SK-N-SH (cell line): ENCODE measurements around the gene IMPDH2. TPM values are rescaled to one million over a fixed set of nuclear protein-coding genes. Genes with fewer than 3 reads are reported as not detected.

Experiments
- CTCF ChIA-PET: fragments of 300-600, 350-600 bp; formaldehyde crosslinking; extraction: SDS; loops from one replicate; lab custom pipeline; 2021; lab: Yijun Ruan, JAX
- POLR2A ChIA-PET: fragments of 350-600 bp; sonication (Branson Sonifier 250); formaldehyde crosslinking; extraction: SDS; loops from one replicate; lab custom pipeline; 2020; ENCODE audit warnings: antibody characterized with exemption, inconsistent platforms; lab: Yijun Ruan, JAX
- DNase-seq: peaks from one replicate; pipeline ENCODE4 v3.0.0; 2012
- H2AFZ ChIP-seq: fragments of 200-600 bp; sonication (generic); 2 replicates; pipeline ENCODE4 v1.8.1; 2016; ENCODE audit warnings: antibody characterized with exemption, mild to moderate bottlenecking, low read depth
- H3F3A ChIP-seq: fragments of 200-600 bp; sonication (generic); replicated peaks from 2 replicates; pipeline ENCODE3; 2016; ENCODE audit warnings: antibody characterized with exemption, mild to moderate bottlenecking; ENCODE audit not compliant: insufficient read depth
- H3K27ac ChIP-seq, 2 experiments: fragments of 200-500 bp in 1 of 2; fragments of 200-600 bp in 1 of 2; sonication (Bioruptor generic) in 1 of 2; sonication (generic), shearing (Covaris generic) in 1 of 2; 2 replicates each; pipeline versions ENCODE4 v1.5.1 to v1.6.1; 2014 to 2016; ENCODE audit warnings: low read depth in 2 of 2, inconsistent platforms in 1 of 2, low read length in 1 of 2, mild to moderate bottlenecking in 1 of 2, mixed read lengths in 1 of 2
- H3K27me3 ChIP-seq: fragments of 200-600 bp; sonication (generic), shearing (Covaris generic); 2 replicates; pipeline ENCODE4 v1.6.1; 2016; ENCODE audit warnings: mixed run types; ENCODE audit not compliant: insufficient read depth
- H3K36me3 ChIP-seq, 2 experiments: fragments of 200-500 bp in 1 of 2; fragments of 200-600 bp in 1 of 2; sonication (Bioruptor generic) in 1 of 2; sonication (generic) in 1 of 2; replicated peaks in 1 of 2; 2 replicates each; pipeline versions ENCODE3 to v1.5.1; 2014 to 2016; ENCODE audit warnings: low read length in 1 of 2, mild to moderate bottlenecking in 1 of 2; ENCODE audit not compliant: insufficient read depth in 2 of 2, control insufficient read depth in 1 of 2
- H3K4me1 ChIP-seq, 2 experiments: fragments of 200-500 bp in 1 of 2; fragments of 200-600 bp in 1 of 2; sonication (Bioruptor generic) in 1 of 2; sonication (generic), shearing (Covaris generic) in 1 of 2; 2 replicates each; pipeline versions ENCODE4 v1.5.1 to v1.6.1; 2014 to 2016; ENCODE audit warnings: low read depth in 1 of 2, low read length in 1 of 2, mixed run types in 1 of 2; ENCODE audit not compliant: insufficient read depth in 2 of 2, control insufficient read depth in 1 of 2
- H3K4me2 ChIP-seq: fragments of 200-600 bp; sonication (generic), shearing (Covaris generic); 2 replicates; pipeline ENCODE4 v1.6.1; 2017; ENCODE audit warnings: mixed run types
- H3K4me3 ChIP-seq, 2 experiments: fragments of 200-500 bp in 1 of 2; fragments of 200-600 bp in 1 of 2; sonication (Bioruptor generic) in 1 of 2; sonication (generic), shearing (Covaris generic) in 1 of 2; 2 replicates each; pipeline versions ENCODE4 v1.5.1 to v1.8.1; 2014 to 2016; ENCODE audit warnings: low read depth in 2 of 2, inconsistent platforms in 1 of 2, low read length in 1 of 2, mild to moderate bottlenecking in 1 of 2, mixed read lengths in 1 of 2, moderate library complexity in 1 of 2
- H3K79me2 ChIP-seq: fragments of 200-600 bp; sonication (generic); 2 replicates; pipeline ENCODE4 v1.8.1; 2017; ENCODE audit warnings: mild to moderate bottlenecking; ENCODE audit not compliant: insufficient read depth
- H3K9ac ChIP-seq: fragments of 200-600 bp; sonication (generic); 2 replicates; pipeline ENCODE4 v1.6.1; 2017; ENCODE audit warnings: mixed run types
- H3K9me2 ChIP-seq: fragments of 200-600 bp; sonication (generic); 2 replicates; pipeline ENCODE4 v1.6.1; 2017; ENCODE audit warnings: mixed run types
- H3K9me3 ChIP-seq: fragments of 200-600 bp; sonication (generic); 2 replicates; pipeline ENCODE4 v1.6.1; 2017; ENCODE audit warnings: mixed run types, mild to moderate bottlenecking, moderate library complexity
- H4K20me1 ChIP-seq: fragments of 200-600 bp; sonication (generic); 2 replicates; pipeline ENCODE4 v1.6.1; 2017; ENCODE audit warnings: mild to moderate bottlenecking, mixed run types; ENCODE audit not compliant: insufficient read depth
- ELF1 ChIP-seq: IDR thresholded peaks from 2 replicates; pipeline ENCODE4 v1.4.0; 2012
- EZH2phosphoT487 ChIP-seq: fragments of 200-600 bp; sonication (generic); IDR thresholded peaks from 2 replicates; pipeline ENCODE4 v1.6.1; 2017; ENCODE audit warnings: low read depth, mixed run types, mild to moderate bottlenecking, antibody characterized with exemption, moderate library complexity, borderline replicate concordance
- GABPA ChIP-seq: IDR thresholded peaks from 2 replicates; pipeline ENCODE4 v1.4.0; 2012; ENCODE audit warnings: low read depth, mild to moderate bottlenecking
- GATA2 ChIP-seq: sonication (generic); formaldehyde crosslinking; IDR thresholded peaks from 2 replicates; pipeline ENCODE4 v1.5.0; 2020; ENCODE audit warnings: mild to moderate bottlenecking, missing genetic modification reagents
- MXI1 ChIP-seq: IDR thresholded peaks from 2 replicates; pipeline ENCODE4 v1.6.1; 2012; ENCODE audit warnings: mild to moderate bottlenecking, low read depth, low read length, improper control_type of control experiment
- POLR2AphosphoS5 ChIP-seq: IDR thresholded peaks from 2 replicates; pipeline ENCODE4 v1.6.1; 2012; ENCODE audit warnings: low read depth, low read length
- RCOR1 ChIP-seq: fragments of 150-350 bp; IDR thresholded peaks from 2 replicates; pipeline ENCODE4 v1.6.1; 2017; ENCODE audit warnings: antibody characterized with exemption, low read length
- RXRA ChIP-seq: IDR thresholded peaks from 2 replicates; pipeline ENCODE4 v1.4.0; 2012; ENCODE audit warnings: low read depth, mild to moderate bottlenecking, borderline replicate concordance
- SMC3 ChIP-seq: IDR thresholded peaks from 2 replicates; pipeline ENCODE4 v1.6.1; 2012; ENCODE audit warnings: low read depth, low read length, improper control_type of control experiment
- TCF12 ChIP-seq: IDR thresholded peaks from 2 replicates; pipeline ENCODE4 v1.4.0; 2012
- TEAD4 ChIP-seq: IDR thresholded peaks from 2 replicates; pipeline ENCODE4 v1.4.0; 2012; ENCODE audit warnings: mild to moderate bottlenecking, borderline replicate concordance; ENCODE audit not compliant: insufficient read depth
- WGBS: methylation state at CpG from one replicate; pipeline ENCODE4 v1.1.6; 2017; ENCODE audit warnings: low lambda C conversion rate; 5-methylcytosine and 5-hydroxymethylcytosine counted together
- polyA plus RNA-seq, 3 experiments: library from polyadenylated mRNA; depleted of rRNA; stranded (reverse); fragments of >200 nt; gene quantifications; 2 replicates each; pipeline ENCODE4 v1.2.3, GENCODE V29; 2012
- TF ChIP-seq, protein P1 (sequence below): IDR thresholded peaks from 2 replicates; pipeline ENCODE4 v1.6.1; 2012; ENCODE audit warnings: mild to moderate bottlenecking, low read depth, low read length, moderate library complexity
- TF ChIP-seq, protein P2 (sequence below): fragments of 150-350 bp; IDR thresholded peaks from 2 replicates; pipeline ENCODE4 v1.6.1; 2016; ENCODE audit warnings: mild to moderate bottlenecking, low read depth, low read length
- TF ChIP-seq, protein P3 (sequence below): IDR thresholded peaks from 2 replicates; pipeline ENCODE4 v1.4.0; 2012; ENCODE audit warnings: low read depth, borderline replicate concordance

IMPDH2 gene
- polyA plus RNA-seq, 1 of the 3 experiments (the other 2 are of a cell fraction): 305 TPM

DNA sequence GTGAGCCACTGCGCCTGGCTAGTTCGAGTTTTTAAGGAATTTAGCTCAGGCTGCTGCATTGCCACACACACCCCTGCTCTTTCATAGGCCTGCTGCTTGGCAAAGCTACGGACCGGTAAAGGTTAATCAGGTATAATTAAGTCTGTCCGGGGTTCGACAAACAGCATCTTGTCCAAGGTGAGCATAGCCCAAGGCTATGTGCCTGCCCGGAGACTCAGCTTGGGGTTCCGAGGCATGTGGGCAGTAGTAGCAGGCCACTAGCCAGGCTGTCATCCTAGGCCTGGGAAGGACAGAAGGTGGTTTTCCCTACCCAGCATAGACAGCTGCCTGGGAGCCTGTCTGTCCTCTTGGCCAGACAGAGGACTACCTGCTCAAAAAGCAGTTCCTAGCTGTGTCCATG lies 32.6 kb downstream of the IMPDH2 start:
- ChIA-PET CTCF (interaction anchor here (1.2 to 3.5 kb wide), 6 partner anchors 10 to 32 kb away, joined by 3 to 26 read pairs (median 8); partner anchors contain the start of genes IMPDH2, NDUFAF3 and WDR6), POLR2A (interaction anchor here (1.5 to 5.7 kb wide), 3 partner anchors 9 to 18 kb away, joined by 5 to 44 read pairs (median 5); partner anchors contain the start of gene WDR6)
- H3K4me3 ChIP-seq: no peak overlapping the region
- H3K79me2 ChIP-seq: peaks cover 8% of the 10 kb centered on the region; the same call in 1 of the 2 replicates
- no peaks in the 10 kb centered on the region for H3K9me3 ChIP-seq
- H3K4me2 ChIP-seq: no peak overlapping the region
- no peaks in the 10 kb centered on the region for H3K27me3 ChIP-seq
- H3K9me2 ChIP-seq: no peaks in the 10 kb centered on the region
- no peaks in the 10 kb centered on the region for H3K36me3 ChIP-seq
- no peak for DNase-seq
- no peaks in the 10 kb centered on the region for H3F3A ChIP-seq
- H4K20me1 ChIP-seq: no peaks in the 10 kb centered on the region
- no peak overlapping the region for H3K9ac ChIP-seq
- TF ChIP-seq GATA2 (CRISPR knock-in tag) (no peak), SMC3 (no peak), TCF12 (no peak), GABPA (no peak), TEAD4 (no peak), MXI1 (no peak), RXRA (no peak), RCOR1 (no peak)
- TF ChIP-seq, protein P1, sequence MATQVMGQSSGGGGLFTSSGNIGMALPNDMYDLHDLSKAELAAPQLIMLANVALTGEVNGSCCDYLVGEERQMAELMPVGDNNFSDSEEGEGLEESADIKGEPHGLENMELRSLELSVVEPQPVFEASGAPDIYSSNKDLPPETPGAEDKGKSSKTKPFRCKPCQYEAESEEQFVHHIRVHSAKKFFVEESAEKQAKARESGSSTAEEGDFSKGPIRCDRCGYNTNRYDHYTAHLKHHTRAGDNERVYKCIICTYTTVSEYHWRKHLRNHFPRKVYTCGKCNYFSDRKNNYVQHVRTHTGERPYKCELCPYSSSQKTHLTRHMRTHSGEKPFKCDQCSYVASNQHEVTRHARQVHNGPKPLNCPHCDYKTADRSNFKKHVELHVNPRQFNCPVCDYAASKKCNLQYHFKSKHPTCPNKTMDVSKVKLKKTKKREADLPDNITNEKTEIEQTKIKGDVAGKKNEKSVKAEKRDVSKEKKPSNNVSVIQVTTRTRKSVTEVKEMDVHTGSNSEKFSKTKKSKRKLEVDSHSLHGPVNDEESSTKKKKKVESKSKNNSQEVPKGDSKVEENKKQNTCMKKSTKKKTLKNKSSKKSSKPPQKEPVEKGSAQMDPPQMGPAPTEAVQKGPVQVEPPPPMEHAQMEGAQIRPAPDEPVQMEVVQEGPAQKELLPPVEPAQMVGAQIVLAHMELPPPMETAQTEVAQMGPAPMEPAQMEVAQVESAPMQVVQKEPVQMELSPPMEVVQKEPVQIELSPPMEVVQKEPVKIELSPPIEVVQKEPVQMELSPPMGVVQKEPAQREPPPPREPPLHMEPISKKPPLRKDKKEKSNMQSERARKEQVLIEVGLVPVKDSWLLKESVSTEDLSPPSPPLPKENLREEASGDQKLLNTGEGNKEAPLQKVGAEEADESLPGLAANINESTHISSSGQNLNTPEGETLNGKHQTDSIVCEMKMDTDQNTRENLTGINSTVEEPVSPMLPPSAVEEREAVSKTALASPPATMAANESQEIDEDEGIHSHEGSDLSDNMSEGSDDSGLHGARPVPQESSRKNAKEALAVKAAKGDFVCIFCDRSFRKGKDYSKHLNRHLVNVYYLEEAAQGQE: no peak
- TF ChIP-seq, protein P2, sequence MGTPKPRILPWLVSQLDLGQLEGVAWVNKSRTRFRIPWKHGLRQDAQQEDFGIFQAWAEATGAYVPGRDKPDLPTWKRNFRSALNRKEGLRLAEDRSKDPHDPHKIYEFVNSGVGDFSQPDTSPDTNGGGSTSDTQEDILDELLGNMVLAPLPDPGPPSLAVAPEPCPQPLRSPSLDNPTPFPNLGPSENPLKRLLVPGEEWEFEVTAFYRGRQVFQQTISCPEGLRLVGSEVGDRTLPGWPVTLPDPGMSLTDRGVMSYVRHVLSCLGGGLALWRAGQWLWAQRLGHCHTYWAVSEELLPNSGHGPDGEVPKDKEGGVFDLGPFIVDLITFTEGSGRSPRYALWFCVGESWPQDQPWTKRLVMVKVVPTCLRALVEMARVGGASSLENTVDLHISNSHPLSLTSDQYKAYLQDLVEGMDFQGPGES: no peak
- no peak overlapping the region; a peak in 1 of 4 replicates for H3K27ac ChIP-seq
- 86% methylated on average over 4 of the region's 8 CpGs for WGBS
- H2AFZ ChIP-seq: no peak overlapping the region
- H3K4me1 ChIP-seq: peaks cover 0 to 29% of the 10 kb centered on the region in 2 experiments; a peak in 1 of 4 replicates

DNA sequence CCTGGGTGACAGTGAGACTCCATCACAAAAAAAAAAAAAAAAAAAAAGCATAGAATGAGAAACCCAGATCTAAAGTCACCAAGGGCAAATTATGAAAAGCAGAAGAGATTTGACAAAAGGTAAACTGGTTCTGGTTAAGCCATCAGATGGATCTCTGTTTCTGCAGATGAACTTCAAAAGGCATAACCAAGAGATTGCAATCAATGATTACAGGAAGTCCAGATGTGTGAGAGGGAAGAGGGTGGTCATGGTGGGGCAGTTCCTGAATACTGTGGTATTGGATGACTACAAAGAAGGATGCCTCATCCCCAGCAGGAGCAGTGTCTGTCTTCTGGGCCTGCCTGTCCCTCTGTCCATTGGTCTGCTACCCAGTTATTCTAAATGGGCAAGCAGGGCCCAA lies 35.4 kb downstream of the IMPDH2 start:
- TF ChIP-seq, protein P3, sequence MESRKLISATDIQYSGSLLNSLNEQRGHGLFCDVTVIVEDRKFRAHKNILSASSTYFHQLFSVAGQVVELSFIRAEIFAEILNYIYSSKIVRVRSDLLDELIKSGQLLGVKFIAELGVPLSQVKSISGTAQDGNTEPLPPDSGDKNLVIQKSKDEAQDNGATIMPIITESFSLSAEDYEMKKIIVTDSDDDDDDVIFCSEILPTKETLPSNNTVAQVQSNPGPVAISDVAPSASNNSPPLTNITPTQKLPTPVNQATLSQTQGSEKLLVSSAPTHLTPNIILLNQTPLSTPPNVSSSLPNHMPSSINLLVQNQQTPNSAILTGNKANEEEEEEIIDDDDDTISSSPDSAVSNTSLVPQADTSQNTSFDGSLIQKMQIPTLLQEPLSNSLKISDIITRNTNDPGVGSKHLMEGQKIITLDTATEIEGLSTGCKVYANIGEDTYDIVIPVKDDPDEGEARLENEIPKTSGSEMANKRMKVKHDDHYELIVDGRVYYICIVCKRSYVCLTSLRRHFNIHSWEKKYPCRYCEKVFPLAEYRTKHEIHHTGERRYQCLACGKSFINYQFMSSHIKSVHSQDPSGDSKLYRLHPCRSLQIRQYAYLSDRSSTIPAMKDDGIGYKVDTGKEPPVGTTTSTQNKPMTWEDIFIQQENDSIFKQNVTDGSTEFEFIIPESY: no peak
- TF ChIP-seq RXRA (no peak), ELF1 (no peak), POLR2AphosphoS5 (no peak), EZH2phosphoT487 (no peak)
- Histone ChIP-seq H3K27ac (no peak overlapping the region), H3K9me2 (no peaks in the 10 kb centered on the region), H3K27me3 (no peaks in the 10 kb centered on the region), H3K9ac (no peak overlapping the region), H3K4me3 (no peak overlapping the region), H3K4me1 (peaks cover 0 to 21% of the 10 kb centered on the region in 2 experiments; a peak in 1 of 4 replicates), H4K20me1 (no peaks in the 10 kb centered on the region), H2AFZ (no peak overlapping the region), H3K36me3 (no peaks in the 10 kb centered on the region), H3K9me3 (no peaks in the 10 kb centered on the region), H3K4me2 (no peak overlapping the region), H3F3A (peaks cover 4% of the 10 kb centered on the region), H3K79me2 (peaks cover 19% of the 10 kb centered on the region)
- POLR2A ChIA-PET: interaction anchor here (0.8 kb wide), 1 partner anchor 331 kb away, joined by 3 read pairs; no protein-coding TSS in a partner anchor
- no peak for DNase-seq
- CTCF ChIA-PET: interaction anchor here (0.9 to 1.6 kb wide), 3 partner anchors 14 to 23 kb away, joined by 3 to 5 read pairs (median 3); partner anchors contain the start of gene WDR6
